H9 (cell line): ENCODE measurements around the gene GATA5. TPM values are rescaled to one million over a fixed set of nuclear protein-coding genes. Genes with fewer than 3 reads are reported as not detected.

ENCODE experiments used
- DNase-seq: peaks from one replicate; pipeline ENCODE4 v3.0.0-alpha.2; 2017
- H2AFZ ChIP-seq: one replicate; pipeline ENCODE4 v1.6.1; 2013; ENCODE audit warnings: mild to moderate bottlenecking, low read length, control low read depth, moderate library complexity
- H2AK5ac ChIP-seq: 2 replicates; pipeline ENCODE4 v1.6.1; 2013; ENCODE audit warnings: low read length, control low read depth, mixed read lengths; ENCODE audit not compliant: insufficient read length
- H2BK120ac ChIP-seq: one replicate; pipeline ENCODE4 v1.6.1; 2013; ENCODE audit warnings: low read depth, mild to moderate bottlenecking, low read length, control low read depth, inconsistent platforms; ENCODE audit not compliant: poor library complexity, severe bottlenecking
- H2BK12ac ChIP-seq: 2 replicates; pipeline ENCODE4 v1.6.1; 2013; ENCODE audit warnings: low read length, control low read depth, mixed read lengths, low read depth; ENCODE audit not compliant: insufficient read length
- H2BK15ac ChIP-seq: 2 replicates; pipeline ENCODE4 v1.6.1; 2013; ENCODE audit warnings: low read depth, low read length, control low read depth
- H2BK20ac ChIP-seq: one replicate; pipeline ENCODE4 v1.6.1; 2013; ENCODE audit warnings: low read depth, mild to moderate bottlenecking, low read length, control low read depth, inconsistent platforms; ENCODE audit not compliant: poor library complexity, severe bottlenecking
- H2BK5ac ChIP-seq: 2 replicates; pipeline ENCODE4 v1.6.1; 2013; ENCODE audit warnings: low read length, control low read depth, mixed read lengths; ENCODE audit not compliant: insufficient read length
- H3K14ac ChIP-seq: 2 replicates; pipeline ENCODE4 v1.6.1; 2013; ENCODE audit warnings: low read length, control low read depth; ENCODE audit not compliant: insufficient read depth
- H3K18ac ChIP-seq: 2 replicates; pipeline ENCODE4 v1.6.1; 2013; ENCODE audit warnings: low read depth, mild to moderate bottlenecking, mixed read lengths, low read length, control low read depth; ENCODE audit not compliant: insufficient read length
- H3K23ac ChIP-seq: 2 replicates; pipeline ENCODE4 v1.6.1; 2013; ENCODE audit warnings: low read length, control low read depth, mixed read lengths, low read depth; ENCODE audit not compliant: insufficient read length
- H3K23me2 ChIP-seq: 2 replicates; pipeline ENCODE4 v1.6.1; 2013; ENCODE audit warnings: low read depth, mild to moderate bottlenecking, mixed read lengths, low read length, control low read depth; ENCODE audit not compliant: insufficient read length, poor library complexity, severe bottlenecking
- H3K27ac ChIP-seq: 2 replicates; pipeline ENCODE4 v1.5.1; 2013; ENCODE audit warnings: low read length, control low read depth, mixed read lengths, low read depth; ENCODE audit not compliant: insufficient read length
- H3K27me3 ChIP-seq: 2 replicates; pipeline ENCODE4 v1.6.1; 2013; ENCODE audit warnings: low read length, control low read depth, inconsistent platforms; ENCODE audit not compliant: insufficient read depth
- H3K4ac ChIP-seq: 2 replicates; pipeline ENCODE4 v1.6.1; 2013; ENCODE audit warnings: low read depth, mild to moderate bottlenecking, control low read depth, inconsistent platforms, low read length, moderate library complexity
- H3K4me1 ChIP-seq: 2 replicates; pipeline ENCODE4 v1.6.1; 2013; ENCODE audit warnings: low read length, control low read depth, inconsistent platforms; ENCODE audit not compliant: insufficient read depth
- H3K4me2 ChIP-seq: 2 replicates; pipeline ENCODE4 v1.6.1; 2013; ENCODE audit warnings: low read length, control low read depth, mixed read lengths; ENCODE audit not compliant: insufficient read length, insufficient read depth
- H3K56ac ChIP-seq: 2 replicates; pipeline ENCODE4 v1.6.1; 2013; ENCODE audit warnings: low read depth, mild to moderate bottlenecking, mixed read lengths, low read length, control low read depth; ENCODE audit not compliant: insufficient read length
- H3K79me1 ChIP-seq: 2 replicates; pipeline ENCODE4 v1.6.1; 2013; ENCODE audit warnings: low read depth, mild to moderate bottlenecking, moderate library complexity, low read length, control low read depth, inconsistent platforms; ENCODE audit not compliant: insufficient read depth, poor library complexity, severe bottlenecking
- H3K79me2 ChIP-seq: 2 replicates; pipeline ENCODE4 v1.6.1; 2013; ENCODE audit warnings: low read length, control low read depth, inconsistent platforms; ENCODE audit not compliant: insufficient read depth
- H3K9ac ChIP-seq: 2 replicates; pipeline ENCODE4 v1.6.1; 2013; ENCODE audit warnings: low read length, control low read depth, mixed read lengths; ENCODE audit not compliant: insufficient read length; ENCODE audit errors: extremely low read depth
- H3K9me3 ChIP-seq: one replicate; pipeline ENCODE4 v1.6.1; 2013; ENCODE audit warnings: low read depth, low read length, inconsistent platforms; ENCODE audit not compliant: control insufficient read depth
- H3T11ph ChIP-seq: one replicate; pipeline ENCODE4 v1.6.1; 2013; ENCODE audit warnings: mild to moderate bottlenecking, low read length, control low read depth, inconsistent platforms
- H4K20me1 ChIP-seq: one replicate; pipeline ENCODE4 v1.6.1; 2013; ENCODE audit not compliant: control insufficient read depth, insufficient read length, insufficient read depth
- H4K5ac ChIP-seq: 2 replicates; pipeline ENCODE4 v1.6.1; 2013; ENCODE audit warnings: low read depth, mild to moderate bottlenecking, mixed read lengths, low read length, control low read depth; ENCODE audit not compliant: insufficient read length
- H4K8ac ChIP-seq: replicated peaks from 2 replicates; pipeline ENCODE4 v1.6.1; 2013; ENCODE audit warnings: low read length, control low read depth, mixed read lengths, low read depth; ENCODE audit not compliant: insufficient read length
- H4K91ac ChIP-seq: 2 replicates; pipeline ENCODE4 v1.6.1; 2013; ENCODE audit warnings: low read depth, mild to moderate bottlenecking, moderate library complexity, mixed read lengths, low read length, control low read depth; ENCODE audit not compliant: insufficient read length
- H3K27ac Mint-ChIP-seq, 3 experiments: 2 replicates in 2 of 3; 3 replicates in 1 of 3; pipeline ENCODE4 v1.8.0; 2020 to 2021; ENCODE audit warnings: mixed read lengths in 3 of 3, mild to moderate bottlenecking in 1 of 3, moderate library complexity in 1 of 3
- H3K27me3 Mint-ChIP-seq: 2 replicates; pipeline ENCODE4 v1.8.0; 2021; ENCODE audit warnings: low read depth, mild to moderate bottlenecking, moderate library complexity, mixed read lengths
- H3K36me3 Mint-ChIP-seq, 3 experiments: 2 replicates in 2 of 3; 3 replicates in 1 of 3; pipeline ENCODE4 v1.8.0; 2020 to 2021; ENCODE audit warnings: low read depth in 3 of 3, mixed read lengths in 3 of 3; ENCODE audit not compliant: insufficient read depth in 1 of 3
- H3K4me1 Mint-ChIP-seq, 2 experiments: 2 replicates each; pipeline ENCODE4 v1.8.0; 2020; ENCODE audit warnings: mixed read lengths in 2 of 2
- H3K4me3 Mint-ChIP-seq, 2 experiments: 2 replicates in 1 of 2; 3 replicates in 1 of 2; pipeline ENCODE4 v1.8.0; 2020 to 2021; ENCODE audit warnings: mild to moderate bottlenecking in 2 of 2, mixed read lengths in 2 of 2, moderate library complexity in 1 of 2
- H3K9me3 Mint-ChIP-seq, 2 experiments: 2 replicates in 1 of 2; 3 replicates in 1 of 2; pipeline ENCODE4 v1.8.0; 2020; ENCODE audit warnings: mild to moderate bottlenecking in 2 of 2, mixed read lengths in 2 of 2, moderate library complexity in 1 of 2
- WGBS: extraction: QIAGEN DNeasy Blood & Tissue Kit; methylation state at CpG from one replicate; pipeline ENCODE4 v1.1.7; 2013; ENCODE audit warnings: missing lambda C conversion rate, low lambda C conversion rate, mixed read lengths; ENCODE audit not compliant: insufficient read length; ENCODE audit errors: extremely low coverage; 5-methylcytosine and 5-hydroxymethylcytosine counted together
- total RNA-seq: library from RNA; stranded (reverse); gene quantifications from 2 replicates; pipeline ENCODE4 v1.2.1, GENCODE V29; 2021
- TF ChIP-seq, protein P1 (sequence below): fragments of 200-600 bp; sonication (generic); conservative IDR thresholded peaks from 3 replicates; pipeline ENCODE4 v1.8.0; 2021; ENCODE audit warnings: antibody characterized with exemption, mild to moderate bottlenecking

GATA5 gene
- total RNA-seq, 1 experiment from 2014 or later = 0.24 TPM

DNA sequence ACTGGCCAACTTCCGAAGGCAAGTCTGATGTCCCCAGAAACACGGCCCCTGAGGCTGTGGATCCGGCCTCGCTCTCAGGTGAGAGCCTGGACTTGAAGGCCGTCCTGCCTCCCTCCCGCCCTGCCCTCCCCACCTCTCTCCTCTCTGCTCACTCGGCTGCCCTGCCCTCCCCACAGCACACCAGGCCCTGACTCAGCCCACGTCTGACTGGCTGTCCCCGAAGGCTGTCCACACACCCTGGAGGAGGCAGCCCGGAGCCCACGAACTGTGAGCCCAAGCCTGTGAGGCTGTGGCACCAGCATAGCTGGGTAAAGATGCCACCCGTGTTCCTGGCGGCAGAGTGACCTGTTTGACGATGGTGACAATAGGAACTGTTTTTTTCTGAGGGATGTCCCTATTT, 16.3 kb downstream of the GATA5 start:
- no peaks in the 10 kb centered on the region for H3K79me2 ChIP-seq
- H2BK5ac ChIP-seq = no peak overlapping the region
- H4K8ac ChIP-seq = no peak overlapping the region
- Mint-ChIP-seq H3K9me3 (no peaks in the 10 kb centered on the region), H3K4me3 (no peak overlapping the region; a peak in 1 of 5 replicates), H3K27ac (no peak overlapping the region), H3K27me3 (peaks cover 4% of the 10 kb centered on the region), H3K4me1 (peaks cover 3 to 18% of the 10 kb centered on the region in 2 experiments; a peak in 3 of 4 replicates), H3K36me3 (no peaks in the 10 kb centered on the region)
- H2BK15ac ChIP-seq = no peak overlapping the region
- no peak for DNase-seq
- no peak overlapping the region for H3T11ph ChIP-seq
- no peak overlapping the region for H4K91ac ChIP-seq
- no peak overlapping the region for H2BK120ac ChIP-seq
- H4K5ac ChIP-seq = no peak overlapping the region
- no peaks in the 10 kb centered on the region for H4K20me1 ChIP-seq
- no peak overlapping the region for H2AK5ac ChIP-seq
- no peaks in the 10 kb centered on the region for H3K27me3 ChIP-seq
- H3K23ac ChIP-seq = no peak overlapping the region
- no peak overlapping the region for H3K56ac ChIP-seq
- no peaks in the 10 kb centered on the region for H3K79me1 ChIP-seq
- no peaks in the 10 kb centered on the region for H3K23me2 ChIP-seq
- no peak overlapping the region for H2BK20ac ChIP-seq
- H3K14ac ChIP-seq = no peak overlapping the region
- H2AFZ ChIP-seq = no peak overlapping the region
- no peaks in the 10 kb centered on the region for H3K4me1 ChIP-seq
- no peak overlapping the region for H3K27ac ChIP-seq
- H3K18ac ChIP-seq = no peak overlapping the region
- H3K4ac ChIP-seq = no peak overlapping the region
- H3K9me3 ChIP-seq = no peaks in the 10 kb centered on the region
- TF ChIP-seq, protein P1, sequence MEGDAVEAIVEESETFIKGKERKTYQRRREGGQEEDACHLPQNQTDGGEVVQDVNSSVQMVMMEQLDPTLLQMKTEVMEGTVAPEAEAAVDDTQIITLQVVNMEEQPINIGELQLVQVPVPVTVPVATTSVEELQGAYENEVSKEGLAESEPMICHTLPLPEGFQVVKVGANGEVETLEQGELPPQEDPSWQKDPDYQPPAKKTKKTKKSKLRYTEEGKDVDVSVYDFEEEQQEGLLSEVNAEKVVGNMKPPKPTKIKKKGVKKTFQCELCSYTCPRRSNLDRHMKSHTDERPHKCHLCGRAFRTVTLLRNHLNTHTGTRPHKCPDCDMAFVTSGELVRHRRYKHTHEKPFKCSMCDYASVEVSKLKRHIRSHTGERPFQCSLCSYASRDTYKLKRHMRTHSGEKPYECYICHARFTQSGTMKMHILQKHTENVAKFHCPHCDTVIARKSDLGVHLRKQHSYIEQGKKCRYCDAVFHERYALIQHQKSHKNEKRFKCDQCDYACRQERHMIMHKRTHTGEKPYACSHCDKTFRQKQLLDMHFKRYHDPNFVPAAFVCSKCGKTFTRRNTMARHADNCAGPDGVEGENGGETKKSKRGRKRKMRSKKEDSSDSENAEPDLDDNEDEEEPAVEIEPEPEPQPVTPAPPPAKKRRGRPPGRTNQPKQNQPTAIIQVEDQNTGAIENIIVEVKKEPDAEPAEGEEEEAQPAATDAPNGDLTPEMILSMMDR = no peak
- no peak overlapping the region for H3K4me2 ChIP-seq
- no peak overlapping the region for H3K9ac ChIP-seq
- WGBS = no CpG with 5 or more reads among the region's 14 CpGs
- no peak overlapping the region for H2BK12ac ChIP-seq
